Measurements from ENCODE around the gene SLC27A1. TPM values are rescaled to one million over a fixed set of nuclear protein-coding genes. Genes with fewer than 3 reads are reported as not detected.
"Not testable (repeated sequence)": the region's sequence is repeated elsewhere in the genome, so short reads cannot be mapped to it uniquely, and the experiment has no call there.

SLC27A1 gene
- total RNA-seq, 2 donors from 2014 or later: 29.1 to 36.4 TPM

DNA sequence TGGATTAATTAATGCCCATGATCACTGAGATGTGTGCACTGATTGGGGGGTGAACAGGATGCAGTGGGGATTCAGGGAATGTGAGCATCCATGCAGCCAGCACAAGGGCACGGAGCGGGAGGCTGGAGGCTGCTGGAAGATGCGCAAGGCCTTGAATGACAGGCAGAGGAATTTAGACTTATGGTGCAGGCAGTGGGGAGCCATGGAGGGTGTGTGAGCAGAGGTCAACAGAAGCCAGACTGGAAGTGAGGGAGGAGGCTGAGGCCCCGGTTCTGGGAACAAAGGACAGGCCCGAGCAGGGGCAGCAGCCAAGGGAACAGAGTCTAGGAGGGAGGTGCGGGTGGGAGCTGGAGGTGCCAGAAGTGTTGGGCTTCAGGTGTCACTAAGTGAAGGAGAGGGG lies 77.8 kb downstream of the SLC27A1 start:
- Histone ChIP-seq H3K27ac (no peak overlapping the region), H3K27me3 (replicated peaks; ENCODE audit: insufficient read depth) (no peaks in the 10 kb centered on the region), H3K4me3 (no peak overlapping the region), H3K4me1 (ENCODE audit: control insufficient read depth in 1 of 2, low read depth in 2 of 2) (peaks cover 0 to under 1% of the 10 kb centered on the region in 2 donors), H3K36me3 (no peaks in the 10 kb centered on the region), H3K9me3 (no peaks in the 10 kb centered on the region)
- DNase-seq (ENCODE audit: low spot score) (no peak), ATAC-seq (ENCODE audit: insufficient number of reproducible peaks, low FRiP score, low read depth) (no peak)
- TF ChIP-seq, protein P1, sequence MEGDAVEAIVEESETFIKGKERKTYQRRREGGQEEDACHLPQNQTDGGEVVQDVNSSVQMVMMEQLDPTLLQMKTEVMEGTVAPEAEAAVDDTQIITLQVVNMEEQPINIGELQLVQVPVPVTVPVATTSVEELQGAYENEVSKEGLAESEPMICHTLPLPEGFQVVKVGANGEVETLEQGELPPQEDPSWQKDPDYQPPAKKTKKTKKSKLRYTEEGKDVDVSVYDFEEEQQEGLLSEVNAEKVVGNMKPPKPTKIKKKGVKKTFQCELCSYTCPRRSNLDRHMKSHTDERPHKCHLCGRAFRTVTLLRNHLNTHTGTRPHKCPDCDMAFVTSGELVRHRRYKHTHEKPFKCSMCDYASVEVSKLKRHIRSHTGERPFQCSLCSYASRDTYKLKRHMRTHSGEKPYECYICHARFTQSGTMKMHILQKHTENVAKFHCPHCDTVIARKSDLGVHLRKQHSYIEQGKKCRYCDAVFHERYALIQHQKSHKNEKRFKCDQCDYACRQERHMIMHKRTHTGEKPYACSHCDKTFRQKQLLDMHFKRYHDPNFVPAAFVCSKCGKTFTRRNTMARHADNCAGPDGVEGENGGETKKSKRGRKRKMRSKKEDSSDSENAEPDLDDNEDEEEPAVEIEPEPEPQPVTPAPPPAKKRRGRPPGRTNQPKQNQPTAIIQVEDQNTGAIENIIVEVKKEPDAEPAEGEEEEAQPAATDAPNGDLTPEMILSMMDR (IDR thresholded peaks at IDR 0.05): no peak

DNA sequence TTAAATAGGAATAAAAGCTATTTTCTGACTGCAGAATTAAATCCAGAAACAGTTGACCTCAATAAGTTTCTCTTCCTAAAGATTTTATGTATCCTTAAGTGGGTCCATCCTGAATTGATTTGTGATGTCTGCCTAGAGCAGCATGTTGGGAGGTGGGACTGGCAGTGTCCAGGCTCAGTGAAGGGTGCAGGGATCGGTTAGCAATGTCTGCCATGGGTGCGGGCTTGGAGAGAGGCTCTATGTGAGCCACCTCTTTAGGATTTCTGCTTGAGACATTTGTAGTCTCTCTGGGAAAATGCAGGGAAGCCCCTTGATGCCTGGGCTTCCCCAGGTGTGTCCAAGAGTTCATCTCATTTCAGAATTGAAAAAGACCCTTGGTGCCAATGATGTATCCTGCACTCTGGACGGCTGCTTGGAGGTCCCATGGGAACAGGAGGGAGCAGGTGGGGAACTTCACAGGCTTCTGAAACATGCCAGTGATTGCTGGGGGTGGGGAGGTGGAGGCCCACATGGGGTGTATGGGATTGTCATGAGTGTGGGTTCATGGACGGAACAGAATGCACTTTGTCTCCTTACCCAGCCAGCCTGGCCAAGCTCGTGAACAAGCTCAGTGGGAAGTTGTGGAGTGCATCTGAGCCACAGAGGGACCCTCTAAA lies 78.9 kb downstream of the SLC27A1 start:
- TF ChIP-seq, protein P1 (IDR thresholded peaks at IDR 0.05): no peak
- H3K36me3 ChIP-seq: no peaks in the 10 kb centered on the region
- H3K9me3 ChIP-seq: no peaks in the 10 kb centered on the region
- no peak for DNase-seq (ENCODE audit: low spot score)
- peaks cover 0 to 7% of the 10 kb centered on the region in 2 donors for H3K4me1 ChIP-seq (ENCODE audit: control insufficient read depth in 1 of 2, low read depth in 2 of 2)
- ATAC-seq (ENCODE audit: insufficient number of reproducible peaks, low FRiP score, low read depth): no peak
- no peak overlapping the region for H3K4me3 ChIP-seq
- no peaks in the 10 kb centered on the region for H3K27me3 ChIP-seq (replicated peaks; ENCODE audit: insufficient read depth)
- no peak overlapping the region for H3K27ac ChIP-seq

DNA sequence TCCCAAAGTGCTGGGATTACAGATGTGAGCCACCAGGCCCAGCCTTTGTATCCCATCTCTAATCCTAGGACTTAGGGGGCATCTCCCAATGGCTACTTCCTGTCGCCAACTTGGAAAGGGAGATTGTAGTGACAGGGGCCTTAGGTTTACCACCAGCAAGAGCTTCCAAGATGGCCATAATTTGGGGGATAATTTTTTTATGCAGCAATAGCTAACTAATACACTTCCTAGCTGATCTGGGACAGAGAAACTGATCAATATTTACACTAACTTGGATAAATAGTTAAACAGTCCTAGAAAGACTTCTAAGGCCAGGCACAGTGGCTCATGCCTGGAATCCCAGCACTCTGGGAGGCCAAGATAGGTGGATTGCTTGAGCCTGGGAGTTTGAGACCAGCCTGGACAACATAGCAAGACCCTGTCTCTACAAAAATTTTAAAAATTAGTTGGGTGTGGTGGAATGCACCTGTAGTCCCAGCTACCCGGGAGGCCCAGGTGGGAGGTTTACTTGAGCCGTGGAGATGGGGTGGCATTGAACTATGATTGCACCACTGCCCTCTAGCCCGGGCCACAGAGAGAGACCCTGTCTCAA lies 79.8 kb downstream of the SLC27A1 start:
- H3K36me3 ChIP-seq: no peaks in the 10 kb centered on the region
- no peak overlapping the region for H3K27ac ChIP-seq
- no peak overlapping the region for H3K4me3 ChIP-seq
- ATAC-seq (ENCODE audit: insufficient number of reproducible peaks, low FRiP score, low read depth) (no peak), DNase-seq (ENCODE audit: low spot score) (no peak)
- TF ChIP-seq, protein P1 (IDR thresholded peaks at IDR 0.05): no peak
- H3K4me1 ChIP-seq (ENCODE audit: control insufficient read depth in 1 of 2, low read depth in 2 of 2): peaks cover 4 to 10% of the 10 kb centered on the region in 2 donors
- H3K27me3 ChIP-seq (replicated peaks; ENCODE audit: insufficient read depth): no peaks in the 10 kb centered on the region
- no peaks in the 10 kb centered on the region for H3K9me3 ChIP-seq

DNA sequence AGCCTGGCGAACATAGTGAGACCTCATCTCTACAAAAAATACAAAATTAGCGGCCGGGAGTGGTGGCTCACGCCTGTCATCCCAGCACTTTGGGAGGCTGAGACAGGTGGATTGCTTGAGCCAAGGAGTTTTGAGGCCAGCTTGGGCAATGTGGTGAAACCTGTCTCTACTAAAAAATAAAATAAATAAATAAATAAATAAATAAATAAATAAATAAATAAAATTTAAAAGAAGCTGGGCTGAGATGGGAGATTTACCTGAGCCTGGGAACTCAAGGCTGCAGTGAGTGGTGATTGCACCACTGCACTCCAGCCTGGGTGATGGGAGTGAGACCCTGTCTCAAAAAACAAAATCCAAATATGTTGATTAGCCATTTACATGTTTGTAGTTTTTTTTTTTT lies 82.4 kb downstream of the SLC27A1 start:
- H3K4me1 ChIP-seq (ENCODE audit: control insufficient read depth in 1 of 2, low read depth in 2 of 2): peaks cover 14% of the 10 kb centered on the region in 2 donors
- not testable (repeated sequence) for DNase-seq (ENCODE audit: low spot score); H3K27me3 ChIP-seq (replicated peaks; ENCODE audit: insufficient read depth); H3K4me3 ChIP-seq; H3K27ac ChIP-seq; H3K36me3 ChIP-seq; H3K9me3 ChIP-seq; ATAC-seq (ENCODE audit: insufficient number of reproducible peaks, low FRiP score, low read depth)

DNA sequence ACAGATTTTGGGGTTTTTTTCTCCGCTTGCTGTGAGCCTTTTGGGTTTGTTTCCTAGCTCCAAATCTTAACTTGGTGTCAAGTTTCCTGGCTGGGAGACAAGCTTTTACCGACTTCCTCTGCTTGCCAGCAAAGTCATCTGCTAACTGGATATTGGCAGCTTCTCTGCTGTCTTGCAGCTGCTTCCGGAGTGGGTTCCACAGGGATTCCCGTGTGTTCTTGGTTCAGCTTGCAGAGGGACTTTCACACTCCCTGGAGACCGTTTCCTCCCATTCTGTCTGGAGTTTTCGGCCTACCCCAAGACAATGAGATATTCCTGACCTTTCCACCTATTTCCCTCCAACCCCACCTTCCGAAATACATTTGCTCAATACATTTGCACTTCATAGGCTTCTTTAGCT lies 82.9 kb downstream of the SLC27A1 start:
- Histone ChIP-seq H3K27ac (peak overlapping the region in 1 of 2 donors; percentile 17), H3K36me3 (no peaks in the 10 kb centered on the region), H3K4me3 (no peak overlapping the region), H3K27me3 (replicated peaks; ENCODE audit: insufficient read depth) (no peaks in the 10 kb centered on the region), H3K9me3 (no peaks in the 10 kb centered on the region), H3K4me1 (ENCODE audit: control insufficient read depth in 1 of 2, low read depth in 2 of 2) (peaks cover 14% of the 10 kb centered on the region in 2 donors)
- ATAC-seq (ENCODE audit: insufficient number of reproducible peaks, low FRiP score, low read depth): no peak
- TF ChIP-seq, protein P1 (IDR thresholded peaks at IDR 0.05): no peak
- DNase-seq (ENCODE audit: low spot score): no peak
